ENCODE results near the gene ACBD3. TPM values are rescaled to one million over a fixed set of nuclear protein-coding genes. Genes with fewer than 3 reads are reported as not detected.

ACBD3 gene
- total and polyA plus RNA-seq, 2 of the 8 experiments (the other 6 are each of a cell fraction or from before 2014, with no cell fraction given) = 8.4 to 29.4 TPM

DNA sequence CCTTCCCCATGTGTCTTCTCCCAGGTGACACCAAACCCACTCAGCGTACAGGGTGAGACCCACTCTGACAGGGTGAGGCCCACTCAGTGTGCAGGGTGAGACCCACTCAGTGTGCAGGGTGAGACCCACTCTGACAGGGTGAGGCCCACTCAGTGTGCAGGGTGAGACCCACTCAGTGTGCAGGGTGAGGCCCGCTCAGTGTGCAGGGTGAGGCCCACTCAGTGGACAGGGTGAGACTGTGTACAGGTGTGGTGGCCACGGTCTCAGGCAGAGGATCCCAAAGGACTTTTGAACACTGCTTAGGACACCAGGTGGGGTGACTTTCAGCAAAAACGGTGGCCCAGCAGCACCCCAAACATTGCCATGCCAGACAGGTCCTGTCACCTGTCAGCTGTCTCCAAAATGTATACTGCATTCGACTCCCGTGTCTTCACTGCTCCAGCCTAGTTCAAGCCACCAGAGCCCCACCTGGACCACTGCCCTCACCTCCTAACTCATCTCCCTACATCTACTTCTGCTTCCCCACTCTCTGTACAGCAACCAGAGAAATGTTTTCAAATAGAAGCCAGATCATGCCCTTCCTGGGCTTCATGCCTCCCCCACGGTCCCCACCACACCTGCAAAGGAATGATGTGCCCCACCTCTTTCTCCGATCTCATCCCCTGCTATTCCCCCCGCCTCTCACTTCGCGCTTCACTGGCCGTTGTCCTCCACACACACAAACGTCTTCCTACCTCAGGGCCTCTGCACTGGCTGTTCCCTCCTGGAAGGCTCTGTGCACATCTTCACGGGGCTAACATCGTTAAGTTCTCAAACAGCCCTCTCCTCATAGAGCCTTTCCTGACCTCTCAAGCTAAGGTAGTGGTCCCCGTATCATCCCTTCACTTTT, 52.1 kb downstream of the ACBD3 start (continued):
- TF ChIP-seq KDM5A (IDR thresholded peaks at IDR 0.05; ENCODE audit: low read length) = no peak
- TF ChIP-seq PHF8 (conservative IDR thresholded peaks at IDR 0.05; ENCODE audit: low read depth, low read length) = no peak
- no peak for TF ChIP-seq CBX8 (IDR thresholded peaks at IDR 0.05; ENCODE audit: borderline replicate concordance, low read depth, low read length)
- no peak for TF ChIP-seq ZNF274 (IDR thresholded peaks at IDR 0.05; ENCODE audit: borderline replicate concordance, extremely low read depth, low read length)
- no peak for TF ChIP-seq KDM1A (IDR thresholded peaks at IDR 0.05; ENCODE audit: borderline replicate concordance, low read length)
- TF ChIP-seq ASH2L (IDR thresholded peaks at IDR 0.05; ENCODE audit: low read length) = no peak
- no peak for TF ChIP-seq CTBP2 (IDR thresholded peaks at IDR 0.05; ENCODE audit: borderline replicate concordance, insufficient read depth, insufficient read length, low read length)
